ENCODE data around the gene PLEKHS1. TPM values are rescaled to one million over a fixed set of nuclear protein-coding genes. Genes with fewer than 3 reads are reported as not detected.

Gene PLEKHS1
- total RNA-seq, 1 experiment from 2014 or later = not detected

DNA sequence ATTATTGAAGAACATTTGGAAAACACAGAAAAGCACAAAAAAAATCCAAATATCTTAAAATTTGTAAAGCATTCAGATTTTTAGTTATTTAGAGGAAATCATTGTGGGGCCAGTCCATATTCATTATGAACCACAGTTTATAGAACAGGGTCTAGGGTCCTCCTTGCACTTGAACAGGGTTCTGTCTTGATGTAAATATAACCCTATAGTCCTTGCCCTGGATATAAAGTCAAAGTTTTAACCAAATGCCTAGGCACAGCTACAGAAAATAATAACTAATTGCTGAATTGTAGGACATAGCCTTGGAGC is 46.2 kb upstream of the PLEKHS1 start:
- Histone ChIP-seq H3K9me2 (ENCODE audit: insufficient read depth) (no peaks in the 10 kb centered on the region), H3K4me2 (ENCODE audit: low read length) (no peak overlapping the region), H3K4me3 (replicated peaks in 1 of 2; ENCODE audit: low read depth in 1 of 2, low read length in 2 of 2) (no peak overlapping the region), H3K79me2 (ENCODE audit: insufficient read depth, low read length) (no peaks in the 10 kb centered on the region; the same call in 1 of the 2 replicates), H3K9me3 (ENCODE audit: control insufficient read depth in 1 of 2, insufficient read depth in 1 of 2, low read depth in 1 of 2, low read length in 2 of 2) (no peaks in the 10 kb centered on the region), H3K27ac (ENCODE audit: low read depth, low read length) (no peak overlapping the region), H3K9ac (ENCODE audit: low read length) (no peak overlapping the region), H3K36me3 (ENCODE audit: control insufficient read depth in 1 of 2, insufficient read depth in 2 of 2, low read length in 2 of 2) (no peaks in the 10 kb centered on the region), H3K4me1 (ENCODE audit: control insufficient read depth in 1 of 2, insufficient read depth in 2 of 2, low read length in 2 of 2) (no peaks in the 10 kb centered on the region), H3K27me3 (ENCODE audit: insufficient read depth, low read length) (no peaks in the 10 kb centered on the region), H2AFZ (ENCODE audit: low read depth, low read length, poor library complexity, severe bottlenecking) (no peak overlapping the region), H4K20me1 (ENCODE audit: insufficient read depth) (no peaks in the 10 kb centered on the region)
- ChIA-PET CTCF (interaction anchor here (0.6 to 1.0 kb wide), 5 partner anchors 93 to 599 kb away, joined by 3 read pairs; partner anchors contain the start of gene CCDC186), POLR2A (no interaction called here), RAD21 (ENCODE audit: low non-redundant PET in 1 of 2, low total read pairs in 2 of 2, uncharacterized antibody in 2 of 2, unreplicated experiment in 2 of 2) (interaction anchor here in 1 of 2 experiments (0.8 kb wide), 1 partner anchor 397 kb away, joined by 6 read pairs; no protein-coding TSS in a partner anchor)
- intact Hi-C loops (cut with micrococcal nuclease) = loop anchor here (1.0 to 10.0 kb wide), 4 partner anchors 92 to 1420 kb away; no protein-coding TSS in a partner anchor
- TF ChIP-seq RAD21 (IDR thresholded peaks at IDR 0.05; ENCODE audit: low read depth) (no peak), EZH2 (IDR thresholded peaks at IDR 0.05) (no peak), ZNF274 (IDR thresholded peaks at IDR 0.05; ENCODE audit: low read depth, low read length) (no peak), SRF (IDR thresholded peaks at IDR 0.05; ENCODE audit: low read depth) (no peak)
- BruUV-seq (replicated peaks) = no TSS peak
- ATAC-seq = no peak
- DNase-seq (ENCODE audit: low read depth, low spot score) = no peak

- Histone ChIP-seq H3K9me3 (ENCODE audit: control insufficient read depth in 1 of 2, insufficient read depth in 1 of 2, low read depth in 1 of 2, low read length in 2 of 2) (no peaks in the 10 kb centered on the region), H3K27me3 (ENCODE audit: insufficient read depth, low read length) (no peaks in the 10 kb centered on the region), H3K9me2 (ENCODE audit: insufficient read depth) (no peaks in the 10 kb centered on the region), H3K79me2 (ENCODE audit: insufficient read depth, low read length) (no peaks in the 10 kb centered on the region; the same call in 1 of the 2 replicates), H4K20me1 (ENCODE audit: insufficient read depth) (no peaks in the 10 kb centered on the region), H3K4me2 (ENCODE audit: low read length) (no peak overlapping the region), H3K27ac (ENCODE audit: low read depth, low read length) (no peak overlapping the region), H3K9ac (ENCODE audit: low read length) (no peak overlapping the region), H2AFZ (ENCODE audit: low read depth, low read length, poor library complexity, severe bottlenecking) (no peak overlapping the region), H3K4me3 (replicated peaks in 1 of 2; ENCODE audit: low read depth in 1 of 2, low read length in 2 of 2) (no peak overlapping the region), H3K36me3 (ENCODE audit: control insufficient read depth in 1 of 2, insufficient read depth in 2 of 2, low read length in 2 of 2) (no peaks in the 10 kb centered on the region), H3K4me1 (ENCODE audit: control insufficient read depth in 1 of 2, insufficient read depth in 2 of 2, low read length in 2 of 2) (no peaks in the 10 kb centered on the region)
- ChIA-PET CTCF (no interaction called here), RAD21 (ENCODE audit: low non-redundant PET in 1 of 2, low total read pairs in 2 of 2, uncharacterized antibody in 2 of 2, unreplicated experiment in 2 of 2) (interaction anchor here in 1 of 2 experiments (0.6 kb wide), 1 partner anchor 70 kb away, joined by 3 read pairs; no protein-coding TSS in a partner anchor), POLR2A (no interaction called here)
- intact Hi-C loops (cut with micrococcal nuclease) = loop anchor here (5.0 to 10.0 kb wide), 3 partner anchors 91 to 1418 kb away; no protein-coding TSS in a partner anchor
- ATAC-seq (no peak), DNase-seq (ENCODE audit: low read depth, low spot score) (no peak)
- BruUV-seq (replicated peaks) = no TSS peak
- no peak for TF ChIP-seq CEBPB (IDR thresholded peaks at IDR 0.05; ENCODE audit: low read depth)
- no peak for TF ChIP-seq JUND (IDR thresholded peaks at IDR 0.05)
- no peak for TF ChIP-seq YY1 (IDR thresholded peaks at IDR 0.05; ENCODE audit: extremely low read depth, insufficient replicate concordance, low read depth, low read length)
- TF ChIP-seq SP1 (IDR thresholded peaks at IDR 0.05; ENCODE audit: low read depth) = no peak
- no peak for TF ChIP-seq EGR1 (IDR thresholded peaks at IDR 0.05; ENCODE audit: low read depth)
- TF ChIP-seq EZH2phosphoT487 (IDR thresholded peaks at IDR 0.05; ENCODE audit: borderline replicate concordance) = no peak
- no peak for TF ChIP-seq POLR2A (IDR thresholded peaks at IDR 0.05; ENCODE audit: borderline replicate concordance, extremely low read depth, insufficient read depth, insufficient read length)
- TF ChIP-seq, protein P1, sequence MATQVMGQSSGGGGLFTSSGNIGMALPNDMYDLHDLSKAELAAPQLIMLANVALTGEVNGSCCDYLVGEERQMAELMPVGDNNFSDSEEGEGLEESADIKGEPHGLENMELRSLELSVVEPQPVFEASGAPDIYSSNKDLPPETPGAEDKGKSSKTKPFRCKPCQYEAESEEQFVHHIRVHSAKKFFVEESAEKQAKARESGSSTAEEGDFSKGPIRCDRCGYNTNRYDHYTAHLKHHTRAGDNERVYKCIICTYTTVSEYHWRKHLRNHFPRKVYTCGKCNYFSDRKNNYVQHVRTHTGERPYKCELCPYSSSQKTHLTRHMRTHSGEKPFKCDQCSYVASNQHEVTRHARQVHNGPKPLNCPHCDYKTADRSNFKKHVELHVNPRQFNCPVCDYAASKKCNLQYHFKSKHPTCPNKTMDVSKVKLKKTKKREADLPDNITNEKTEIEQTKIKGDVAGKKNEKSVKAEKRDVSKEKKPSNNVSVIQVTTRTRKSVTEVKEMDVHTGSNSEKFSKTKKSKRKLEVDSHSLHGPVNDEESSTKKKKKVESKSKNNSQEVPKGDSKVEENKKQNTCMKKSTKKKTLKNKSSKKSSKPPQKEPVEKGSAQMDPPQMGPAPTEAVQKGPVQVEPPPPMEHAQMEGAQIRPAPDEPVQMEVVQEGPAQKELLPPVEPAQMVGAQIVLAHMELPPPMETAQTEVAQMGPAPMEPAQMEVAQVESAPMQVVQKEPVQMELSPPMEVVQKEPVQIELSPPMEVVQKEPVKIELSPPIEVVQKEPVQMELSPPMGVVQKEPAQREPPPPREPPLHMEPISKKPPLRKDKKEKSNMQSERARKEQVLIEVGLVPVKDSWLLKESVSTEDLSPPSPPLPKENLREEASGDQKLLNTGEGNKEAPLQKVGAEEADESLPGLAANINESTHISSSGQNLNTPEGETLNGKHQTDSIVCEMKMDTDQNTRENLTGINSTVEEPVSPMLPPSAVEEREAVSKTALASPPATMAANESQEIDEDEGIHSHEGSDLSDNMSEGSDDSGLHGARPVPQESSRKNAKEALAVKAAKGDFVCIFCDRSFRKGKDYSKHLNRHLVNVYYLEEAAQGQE (IDR thresholded peaks at IDR 0.05; ENCODE audit: low read depth) = no peak
- TF ChIP-seq MAX (IDR thresholded peaks at IDR 0.05) = no peak
- TF ChIP-seq, protein P2, sequence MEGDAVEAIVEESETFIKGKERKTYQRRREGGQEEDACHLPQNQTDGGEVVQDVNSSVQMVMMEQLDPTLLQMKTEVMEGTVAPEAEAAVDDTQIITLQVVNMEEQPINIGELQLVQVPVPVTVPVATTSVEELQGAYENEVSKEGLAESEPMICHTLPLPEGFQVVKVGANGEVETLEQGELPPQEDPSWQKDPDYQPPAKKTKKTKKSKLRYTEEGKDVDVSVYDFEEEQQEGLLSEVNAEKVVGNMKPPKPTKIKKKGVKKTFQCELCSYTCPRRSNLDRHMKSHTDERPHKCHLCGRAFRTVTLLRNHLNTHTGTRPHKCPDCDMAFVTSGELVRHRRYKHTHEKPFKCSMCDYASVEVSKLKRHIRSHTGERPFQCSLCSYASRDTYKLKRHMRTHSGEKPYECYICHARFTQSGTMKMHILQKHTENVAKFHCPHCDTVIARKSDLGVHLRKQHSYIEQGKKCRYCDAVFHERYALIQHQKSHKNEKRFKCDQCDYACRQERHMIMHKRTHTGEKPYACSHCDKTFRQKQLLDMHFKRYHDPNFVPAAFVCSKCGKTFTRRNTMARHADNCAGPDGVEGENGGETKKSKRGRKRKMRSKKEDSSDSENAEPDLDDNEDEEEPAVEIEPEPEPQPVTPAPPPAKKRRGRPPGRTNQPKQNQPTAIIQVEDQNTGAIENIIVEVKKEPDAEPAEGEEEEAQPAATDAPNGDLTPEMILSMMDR (IDR thresholded peaks at IDR 0.05 in 2 of 3, conservative IDR thresholded peaks at IDR 0.05 in 1 of 3; ENCODE audit: borderline replicate concordance in 1 of 3, insufficient read depth in 1 of 3, low read depth in 2 of 3, low read length in 2 of 3) = no peak
- TF ChIP-seq POLR2AphosphoS5 (IDR thresholded peaks at IDR 0.05; ENCODE audit: low read depth, low read length) = no peak
- no peak for TF ChIP-seq ZFX (IDR thresholded peaks at IDR 0.05)
- no peak for TF ChIP-seq TCF7L2 (IDR thresholded peaks at IDR 0.05; ENCODE audit: borderline replicate concordance, extremely low read depth, insufficient read depth, insufficient read length)
Measured at GRCh38 chr10:113706623-113707022, 44.9 kb upstream of the PLEKHS1 start.

Data from HCT116 (cell line).